Spleen (tissue), 7 donors: Measurements from ENCODE around the gene CRPPA.

Experiments used
- CTCF ChIP-seq, 11 experiments: fragments of 200-600 bp in 7 of 11; fragments of 450-650 bp in 4 of 11; sonication (generic) in 4 of 11; IDR thresholded peaks in 8 of 11; conservative IDR thresholded peaks in 3 of 11; 1 replicate in 7 of 11; 2 replicates in 4 of 11; pipeline versions ENCODE4 v1.4.0 to v1.8.0; 2016 to 2021; ENCODE audit warnings: antibody characterized with exemption in 11 of 11, inconsistent platforms in 4 of 11, mild to moderate bottlenecking in 1 of 11
- POLR2A ChIP-seq, 3 donors: fragments of 450-650 bp; IDR thresholded peaks; one replicate each; pipeline ENCODE4 v1.5.1; 2017; ENCODE audit warnings: antibody characterized with exemption in 3 of 3, mild to moderate bottlenecking in 1 of 3
- donor health status: DM: no; HTN: no; CAD: no; lungs with moderate emphysema.
- donor health status: DM: no; HTN: no; CAD: no.
- donor health status: DM: no; HTN: no; CAD: no.

GRCh38 chr7:16447876-16448275 is 26.5 kb upstream of the CRPPA start:
- no peak for TF ChIP-seq POLR2A (IDR thresholded peaks at IDR 0.05)
- no peak for TF ChIP-seq CTCF (IDR thresholded peaks at IDR 0.05 in 8 of 11, conservative IDR thresholded peaks at IDR 0.05 in 3 of 11)
